ENCODE results near the gene STUB1. TPM values are rescaled to one million over a fixed set of nuclear protein-coding genes. Genes with fewer than 3 reads are reported as not detected.

Gene STUB1
- total and polyA plus RNA-seq, 10 of the 15 experiments (the other 5 are each of a cell fraction or from before 2014, with no cell fraction given) = 4.2 to 136 (median 67.1) TPM

- Histone ChIP-seq H3K27ac (ENCODE audit: control insufficient read depth, insufficient read depth) (no peak overlapping the region), H3K79me2 (ENCODE audit: control insufficient read depth, insufficient read depth, low read length) (no peaks in the 10 kb centered on the region), H3K4me1 (ENCODE audit: control insufficient read depth, insufficient read depth, low read length) (no peaks in the 10 kb centered on the region), H4K20me1 (ENCODE audit: control insufficient read depth, insufficient read depth) (no peaks in the 10 kb centered on the region), H3K9ac (ENCODE audit: control insufficient read depth, insufficient read depth, low read length) (no peak overlapping the region), H3K9me3 (replicated peaks; ENCODE audit: control insufficient read depth, insufficient read depth, low read length) (no peaks in the 10 kb centered on the region), H3K27me3 (replicated peaks in 1 of 2; ENCODE audit: control insufficient read depth in 2 of 2, insufficient read depth in 2 of 2, low read length in 1 of 2) (no peaks in the 10 kb centered on the region; a peak in 2 of 4 replicates), H2AFZ (ENCODE audit: control insufficient read depth, low read depth, low read length) (no peak overlapping the region), H3K4me2 (ENCODE audit: control insufficient read depth, insufficient read depth) (no peak overlapping the region), H3K36me3 (ENCODE audit: control insufficient read depth in 2 of 2, insufficient read depth in 2 of 2, low read length in 1 of 2) (no peaks in the 10 kb centered on the region), H3K4me3 (no peak overlapping the region)
- BruUV-seq (replicated peaks) = no TSS peak
- POLR2A ChIA-PET = no interaction called here
- ATAC-seq (no peak), FAIRE-seq (no peak), DNase-seq (ENCODE audit: low read depth, low spot score) (no peak)
- CTCF ChIA-PET = interaction anchor here (1.0 to 1.3 kb wide), 3 partner anchors 14 to 75 kb away, joined by 4 to 5 read pairs (median 5); no protein-coding TSS in a partner anchor
- SMC1A ChIA-PET (ENCODE audit: uncharacterized antibody, unreplicated experiment) = no interaction called here
- intact Hi-C loops (cut with micrococcal nuclease; ENCODE audit: unreplicated experiment) (loop anchor here (2.0 kb wide), 1 partner anchor 393 kb away; no protein-coding TSS in a partner anchor), in situ Hi-C loops (cut with MboI) (loop anchor here (5.0 kb wide), 1 partner anchor 77 kb away; the partner anchor contains the start of genes CHTF18 and RPUSD1)
- TF ChIP-seq ZBTB40 (IDR thresholded peaks at IDR 0.05; ENCODE audit: borderline replicate concordance) = peak; percentile 43
- no peak for TF ChIP-seq MAX (IDR thresholded peaks at IDR 0.05; ENCODE audit: low read depth, low read length)
- TF ChIP-seq ZNF207 (IDR thresholded peaks at IDR 0.05; ENCODE audit: borderline replicate concordance) = no peak
- peak; percentile 84 for TF ChIP-seq BMI1 (IDR thresholded peaks at IDR 0.05; ENCODE audit: borderline replicate concordance)
- RAD21 ChIA-PET (ENCODE audit: unreplicated experiment) = interaction anchor here (0.5 kb wide), 1 partner anchor 316 kb away, joined by 4 read pairs; no protein-coding TSS in a partner anchor
- WGBS (ENCODE audit: insufficient coverage, insufficient replicate concordance, low lambda C conversion rate, missing lambda C conversion rate) = 30% methylated on average over 30 of the region's 30 CpGs
Measured at GRCh38 chr16:709566-710499, 29.6 kb downstream of the STUB1 start.
